ENCODE results near the gene PLD3.
A peak's percentile ranks its signal among the peaks of the same experiment; 100 is the strongest.

The PLD3 gene

GRCh38 chr19:40348125-40348913, at the start of gene PLD3, which contains the start of gene C19orf47:
Gene PLD3 (plus strand): TSS chr19:40348695. CDS start chr19:40366484, 17,789 bp downstream.
Gene C19orf47 (minus strand): TSS chr19:40348397. CDS start chr19:40341857, 6,540 bp downstream.
- Histone ChIP-seq H3K4me3 (peak within 1 kb of the TSS; percentile 73 to 84 (median 78)), H3K4me2 (peak within 1 kb of the TSS; percentile 90 to 96 (median 93)), H3K9me3 (replicated peaks in 1 of 11) (no peaks in the 10 kb centered on the region), H3K27me3 (no peaks in the 10 kb centered on the region), H3K9ac (peak within 1 kb of the TSS; percentile 77 to 90 (median 86)), H3K27ac (peak within 1 kb of the TSS; percentile 65 to 84 (median 76); a peak in 21 of 22 replicates), H3K36me3 (peaks cover 0 to 5% (median 2%) of the 10 kb centered on the region in 11 experiments; a peak in 6 of 22 replicates), H3K4me1 (peaks cover 19 to 48% (median 22%) of the 10 kb centered on the region in 10 experiments), H4K20me1 (peaks cover 0 to 15% (median 3%) of the 10 kb centered on the region in 11 experiments; a peak in 9 of 22 replicates)
- TF ChIP-seq Cebpa-rat (IDR thresholded peaks at IDR 0.05), result no peak

GRCh38 chr19:40300668-40301067, 47.8 kb upstream of the PLD3 start:
- peaks cover 0 to 24% (median 16%) of the 10 kb centered on the region in 10 experiments; a peak in 17 of 20 replicates for H3K4me1 ChIP-seq
- TF ChIP-seq Cebpa-rat (IDR thresholded peaks at IDR 0.05), result no peak
- H3K4me2 ChIP-seq, result no peak overlapping the region
- no peak overlapping the region for H3K27ac ChIP-seq
- H3K9ac ChIP-seq, result no peak overlapping the region
- H3K4me3 ChIP-seq, result no peak overlapping the region
- no peaks in the 10 kb centered on the region for H3K27me3 ChIP-seq
- H3K9me3 ChIP-seq (replicated peaks in 1 of 11), result no peaks in the 10 kb centered on the region
- no peaks in the 10 kb centered on the region for H4K20me1 ChIP-seq
- no peaks in the 10 kb centered on the region for H3K36me3 ChIP-seq

GRCh38 chr19:40302224-40303011, 46.1 kb upstream of the PLD3 start:
- no peak overlapping the region for H3K27ac ChIP-seq
- H3K36me3 ChIP-seq, result no peaks in the 10 kb centered on the region
- no peak overlapping the region for H3K4me3 ChIP-seq
- H3K9ac ChIP-seq, result 0 out of 22 replicates have a peak overlapping the region, but pooled peaks of 1 of the 11 experiments have one; percentile 21
- H3K4me2 ChIP-seq, result no peak overlapping the region
- peaks cover 0 to 24% (median 18%) of the 10 kb centered on the region in 10 experiments; a peak in 18 of 20 replicates for H3K4me1 ChIP-seq
- no peaks in the 10 kb centered on the region for H3K9me3 ChIP-seq (replicated peaks in 1 of 11)
- H4K20me1 ChIP-seq, result no peaks in the 10 kb centered on the region
- no peaks in the 10 kb centered on the region for H3K27me3 ChIP-seq
- TF ChIP-seq Cebpa-rat (IDR thresholded peaks at IDR 0.05), result no peak

GRCh38 chr19:40303765-40304164, 44.7 kb upstream of the PLD3 start:
- H3K9me3 ChIP-seq (replicated peaks in 1 of 11), result no peaks in the 10 kb centered on the region
- H3K27me3 ChIP-seq, result no peaks in the 10 kb centered on the region
- no peaks in the 10 kb centered on the region for H3K36me3 ChIP-seq
- H4K20me1 ChIP-seq, result no peaks in the 10 kb centered on the region
- H3K4me2 ChIP-seq, result peak overlapping the region in 2 of 11 experiments; percentile 31 to 54; a peak in 4 of 22 replicates
- no peak overlapping the region for H3K4me3 ChIP-seq
- TF ChIP-seq Cebpa-rat (IDR thresholded peaks at IDR 0.05), result no peak
- H3K27ac ChIP-seq, result no peak overlapping the region
- H3K9ac ChIP-seq, result 0 out of 22 replicates have a peak overlapping the region, but pooled peaks of 1 of the 11 experiments have one; percentile 24
- H3K4me1 ChIP-seq, result peaks cover 10 to 30% (median 28%) of the 10 kb centered on the region in 10 experiments

GRCh38 chr19:40304306-40304705, 44.2 kb upstream of the PLD3 start:
- H3K36me3 ChIP-seq, result no peaks in the 10 kb centered on the region
- no peaks in the 10 kb centered on the region for H3K9me3 ChIP-seq (replicated peaks in 1 of 11)
- H3K9ac ChIP-seq, result peak overlapping the region in 8 of 11 experiments; percentile 2 to 24 (median 18); a peak in 7 of 22 replicates
- H3K4me3 ChIP-seq, result no peak overlapping the region
- no peak overlapping the region for H3K27ac ChIP-seq
- peaks cover 10 to 31% (median 28%) of the 10 kb centered on the region in 10 experiments for H3K4me1 ChIP-seq
- TF ChIP-seq Cebpa-rat (IDR thresholded peaks at IDR 0.05), result no peak
- H3K27me3 ChIP-seq, result no peaks in the 10 kb centered on the region
- H4K20me1 ChIP-seq, result no peaks in the 10 kb centered on the region
- H3K4me2 ChIP-seq, result peak overlapping the region in 7 of 11 experiments; percentile 1 to 54 (median 31); a peak in 11 of 22 replicates

GRCh38 chr19:40305403-40305802, 43.1 kb upstream of the PLD3 start:
- Histone ChIP-seq H4K20me1 (no peaks in the 10 kb centered on the region), H3K36me3 (no peaks in the 10 kb centered on the region), H3K27me3 (no peaks in the 10 kb centered on the region), H3K27ac (no peak overlapping the region), H3K4me2 (0 out of 22 replicates have a peak overlapping the region, but pooled peaks of 1 of the 11 experiments have one; percentile 8), H3K9ac (no peak overlapping the region), H3K4me3 (no peak overlapping the region), H3K9me3 (replicated peaks in 1 of 11) (no peaks in the 10 kb centered on the region), H3K4me1 (peaks cover 10 to 32% (median 29%) of the 10 kb centered on the region in 10 experiments)
- TF ChIP-seq Cebpa-rat (IDR thresholded peaks at IDR 0.05), result no peak

- Histone ChIP-seq H3K27me3 (no peaks in the 10 kb centered on the region), H4K20me1 (no peaks in the 10 kb centered on the region), H3K9ac (no peak overlapping the region), H3K9me3 (replicated peaks in 1 of 11) (peaks cover 0 to 22% (median 9%) of the 10 kb centered on the region in 11 experiments; a peak in 11 of 22 replicates), H3K4me1 (peaks cover 12 to 35% (median 26%) of the 10 kb centered on the region in 10 experiments), H3K36me3 (peaks cover 0 to 18% (median 11%) of the 10 kb centered on the region in 11 experiments; a peak in 7 of 22 replicates), H3K4me2 (no peak overlapping the region), H3K27ac (no peak overlapping the region), H3K4me3 (no peak overlapping the region)
- no peak for TF ChIP-seq Cebpa-rat (IDR thresholded peaks at IDR 0.05)
These were observed 38.8 kb upstream of the PLD3 start for GRCh38 chr19:40309666-40310065.

GRCh38 chr19:40312533-40312932, 36.0 kb upstream of the PLD3 start:
- H3K4me1 ChIP-seq, result peaks cover 13 to 32% (median 24%) of the 10 kb centered on the region in 10 experiments; a peak in 19 of 20 replicates
- H3K9me3 ChIP-seq (replicated peaks in 1 of 11), result peaks cover 0 to 22% (median 9%) of the 10 kb centered on the region in 11 experiments; a peak in 11 of 22 replicates
- no peak overlapping the region for H3K9ac ChIP-seq
- H3K27me3 ChIP-seq, result no peaks in the 10 kb centered on the region
- peaks cover 8 to 38% (median 21%) of the 10 kb centered on the region in 11 experiments; a peak in 16 of 22 replicates for H3K36me3 ChIP-seq
- H3K4me2 ChIP-seq, result peak overlapping the region in 1 of 11 experiments; percentile 6; a peak in 2 of 22 replicates
- no peak overlapping the region for H3K27ac ChIP-seq
- 0 out of 22 replicates have a peak, but pooled peaks cover 0 to 3% (median 0%) of the 10 kb centered on the region in 11 experiments for H4K20me1 ChIP-seq
- no peak overlapping the region for H3K4me3 ChIP-seq
- TF ChIP-seq Cebpa-rat (IDR thresholded peaks at IDR 0.05), result no peak
